Brain microvascular endothelial cell (primary cell): ENCODE measurements around the gene KLHDC8B.

ENCODE experiments used
- DNase-seq: peaks from one replicate; pipeline ENCODE4 v3.0.0-alpha.2; 2020
- H3K27ac ChIP-seq: fragments of 250-450 bp; sonication (Bioruptor Pico); 2 replicates; pipeline ENCODE4 v1.5.1; 2020; ENCODE audit warnings: mild to moderate bottlenecking, moderate library complexity
- H3K27me3 ChIP-seq: fragments of 250-450 bp; sonication (Bioruptor Pico); replicated peaks from 2 replicates; pipeline ENCODE4 v1.5.1; 2020; ENCODE audit warnings: mild to moderate bottlenecking
- H3K36me3 ChIP-seq: fragments of 250-450 bp; sonication (Bioruptor Pico); replicated peaks from 2 replicates; pipeline ENCODE4 v1.5.1; 2020; ENCODE audit warnings: mild to moderate bottlenecking
- H3K4me3 ChIP-seq: 2 replicates; pipeline ENCODE4 v1.5.1; 2011; ENCODE audit warnings: low read depth, mild to moderate bottlenecking, control low read depth, low read length, moderate library complexity
- in situ Hi-C: cut with HindIII; loops from 2 replicates; pipeline ENCODE4 v1.10.0; 2017; ENCODE audit warnings: low sequenced_read_pairs, low pct_ligation_motif_present
- TF ChIP-seq, protein P1 (sequence below): IDR thresholded peaks from 2 replicates; pipeline ENCODE4 v1.5.1; 2011; ENCODE audit warnings: low read depth, mild to moderate bottlenecking, moderate library complexity, low read length, control low read depth, inconsistent platforms; ENCODE audit errors: missing control alignments

The KLHDC8B gene

GRCh38 chr3:49124203-49124602 lies 47.2 kb upstream of the KLHDC8B start:
- in situ Hi-C loops = no loop called here
- TF ChIP-seq, protein P1, sequence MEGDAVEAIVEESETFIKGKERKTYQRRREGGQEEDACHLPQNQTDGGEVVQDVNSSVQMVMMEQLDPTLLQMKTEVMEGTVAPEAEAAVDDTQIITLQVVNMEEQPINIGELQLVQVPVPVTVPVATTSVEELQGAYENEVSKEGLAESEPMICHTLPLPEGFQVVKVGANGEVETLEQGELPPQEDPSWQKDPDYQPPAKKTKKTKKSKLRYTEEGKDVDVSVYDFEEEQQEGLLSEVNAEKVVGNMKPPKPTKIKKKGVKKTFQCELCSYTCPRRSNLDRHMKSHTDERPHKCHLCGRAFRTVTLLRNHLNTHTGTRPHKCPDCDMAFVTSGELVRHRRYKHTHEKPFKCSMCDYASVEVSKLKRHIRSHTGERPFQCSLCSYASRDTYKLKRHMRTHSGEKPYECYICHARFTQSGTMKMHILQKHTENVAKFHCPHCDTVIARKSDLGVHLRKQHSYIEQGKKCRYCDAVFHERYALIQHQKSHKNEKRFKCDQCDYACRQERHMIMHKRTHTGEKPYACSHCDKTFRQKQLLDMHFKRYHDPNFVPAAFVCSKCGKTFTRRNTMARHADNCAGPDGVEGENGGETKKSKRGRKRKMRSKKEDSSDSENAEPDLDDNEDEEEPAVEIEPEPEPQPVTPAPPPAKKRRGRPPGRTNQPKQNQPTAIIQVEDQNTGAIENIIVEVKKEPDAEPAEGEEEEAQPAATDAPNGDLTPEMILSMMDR = no peak
- peaks cover 79% of the 10 kb centered on the region for H3K36me3 ChIP-seq

GRCh38 chr3:49124991-49125670 lies 46.3 kb upstream of the KLHDC8B start:
- DNase-seq = no peak
- H3K36me3 ChIP-seq = peaks cover 88% of the 10 kb centered on the region
- in situ Hi-C loops = no loop called here
- no peak overlapping the region for H3K4me3 ChIP-seq
- no peak overlapping the region for H3K27ac ChIP-seq
- H3K27me3 ChIP-seq = no peaks in the 10 kb centered on the region
- TF ChIP-seq, protein P1 = peak; percentile 22

More at GRCh38 chr3:49124203-49124602, 47.2 kb upstream of the KLHDC8B start:
- Histone ChIP-seq H3K4me3 (no peak overlapping the region), H3K27ac (no peak overlapping the region), H3K27me3 (no peaks in the 10 kb centered on the region)
- no peak for DNase-seq

DNA sequence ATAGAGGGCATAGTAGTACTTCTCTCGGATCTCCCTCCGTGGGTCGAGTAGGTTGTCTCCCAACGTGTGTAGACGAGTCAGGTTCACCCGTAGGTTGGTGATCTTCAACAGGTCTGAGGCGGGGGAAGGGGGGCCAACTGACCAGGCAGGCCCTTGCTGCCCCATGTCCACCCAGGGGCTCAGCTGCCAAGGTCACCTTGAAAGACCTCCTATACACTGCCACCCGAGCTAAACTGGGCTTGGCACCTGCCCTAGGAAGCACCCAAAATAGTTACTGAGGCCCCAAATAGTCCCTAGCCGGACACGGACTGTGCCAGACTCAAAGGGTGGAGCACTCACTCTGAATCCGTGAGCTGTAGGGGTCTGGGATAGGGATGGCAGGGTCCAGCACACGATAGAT lies 40.4 kb upstream of the KLHDC8B start:
- in situ Hi-C loops = no loop called here
- TF ChIP-seq, protein P1 = no peak
- DNase-seq = no peak
- Histone ChIP-seq H3K4me3 (no peak overlapping the region), H3K27me3 (no peaks in the 10 kb centered on the region), H3K27ac (no peak overlapping the region), H3K36me3 (peaks cover 49% of the 10 kb centered on the region)

- Histone ChIP-seq H3K36me3 (peaks cover 43% of the 10 kb centered on the region), H3K27me3 (no peaks in the 10 kb centered on the region), H3K4me3 (peak overlapping the region; percentile 84), H3K27ac (no peak overlapping the region)
- in situ Hi-C loops = no loop called here
- TF ChIP-seq, protein P1 = no peak
- no peak for DNase-seq
Observed at GRCh38 chr3:49131576-49131975, 39.8 kb upstream of the KLHDC8B start.

DNA sequence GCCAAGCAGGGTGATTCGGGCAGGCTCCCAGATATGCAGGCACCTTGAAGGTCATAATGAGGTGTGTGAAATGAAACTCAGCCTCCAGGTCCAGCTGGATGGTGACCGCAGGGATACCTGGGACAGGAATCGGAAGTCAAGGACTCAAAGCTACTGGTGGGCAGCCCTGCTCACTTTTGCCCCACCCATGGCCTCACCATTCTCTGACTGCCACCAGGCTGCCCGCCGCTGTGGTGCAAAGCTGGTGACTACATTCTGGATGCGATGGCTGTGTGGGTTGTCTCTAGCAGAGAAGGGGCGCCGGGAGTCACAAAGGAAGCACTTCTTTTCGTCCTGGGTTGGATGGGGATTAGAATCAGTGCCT lies 39.3 kb upstream of the KLHDC8B start:
- Histone ChIP-seq H3K27me3 (no peaks in the 10 kb centered on the region), H3K27ac (no peak overlapping the region), H3K4me3 (peak overlapping the region; percentile 84), H3K36me3 (peaks cover 39% of the 10 kb centered on the region)
- TF ChIP-seq, protein P1 = no peak
- in situ Hi-C loops = no loop called here
- no peak for DNase-seq
